Gastroesophageal sphincter (tissue), 3 donors: ENCODE measurements around the gene PTPN1.

Experiments
- EP300 ChIP-seq: sonication (generic); formaldehyde crosslinking; IDR thresholded peaks from one replicate; pipeline ENCODE4 v1.6.1; 2017; ENCODE audit warnings: antibody characterized with exemption, mild to moderate bottlenecking
- POLR2A ChIP-seq, 2 donors: fragments of 450-650 bp; IDR thresholded peaks; one replicate each; pipeline ENCODE4 v1.6.1; 2017; ENCODE audit warnings: antibody characterized with exemption in 2 of 2, mild to moderate bottlenecking in 2 of 2, moderate library complexity in 1 of 2
- TF ChIP-seq, protein P1 (sequence below), 4 experiments: fragments of 200-600 bp in 2 of 4; fragments of 450-650 bp in 2 of 4; sonication (generic) in 1 of 4; IDR thresholded peaks; one replicate each; pipeline ENCODE4 v1.5.1; 2017 to 2019; ENCODE audit warnings: antibody characterized with exemption in 4 of 4, mild to moderate bottlenecking in 2 of 4, moderate library complexity in 2 of 4

DNA sequence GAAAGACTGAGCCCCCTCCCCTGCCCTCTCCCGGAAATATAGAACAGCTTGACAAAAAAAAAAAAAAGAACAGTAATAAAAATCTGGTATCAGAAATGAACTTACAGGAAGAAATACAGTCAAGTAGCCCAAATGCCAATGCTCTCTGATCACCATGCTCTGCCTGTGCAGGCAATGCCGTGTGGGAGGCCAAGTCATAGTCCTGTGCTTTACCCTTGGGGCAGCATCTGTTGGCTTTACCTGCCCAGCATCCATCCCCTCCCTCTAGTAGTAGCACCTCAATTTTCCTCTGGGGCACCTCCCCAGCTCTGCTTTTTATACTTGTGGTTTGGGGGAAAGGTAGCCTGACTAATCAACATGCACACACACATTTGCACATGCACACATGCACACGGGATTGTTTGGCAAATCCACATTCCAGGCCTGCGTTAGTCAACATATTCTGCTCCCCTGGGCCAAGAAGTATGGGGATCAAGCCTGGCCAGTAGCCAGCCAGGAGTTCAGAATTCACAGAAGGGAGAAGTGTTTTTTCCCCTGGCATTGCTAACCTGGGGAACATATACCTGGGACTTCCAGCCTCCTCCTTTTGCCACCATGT is 111.0 kb downstream of the PTPN1 start:
- TF ChIP-seq, protein P1, sequence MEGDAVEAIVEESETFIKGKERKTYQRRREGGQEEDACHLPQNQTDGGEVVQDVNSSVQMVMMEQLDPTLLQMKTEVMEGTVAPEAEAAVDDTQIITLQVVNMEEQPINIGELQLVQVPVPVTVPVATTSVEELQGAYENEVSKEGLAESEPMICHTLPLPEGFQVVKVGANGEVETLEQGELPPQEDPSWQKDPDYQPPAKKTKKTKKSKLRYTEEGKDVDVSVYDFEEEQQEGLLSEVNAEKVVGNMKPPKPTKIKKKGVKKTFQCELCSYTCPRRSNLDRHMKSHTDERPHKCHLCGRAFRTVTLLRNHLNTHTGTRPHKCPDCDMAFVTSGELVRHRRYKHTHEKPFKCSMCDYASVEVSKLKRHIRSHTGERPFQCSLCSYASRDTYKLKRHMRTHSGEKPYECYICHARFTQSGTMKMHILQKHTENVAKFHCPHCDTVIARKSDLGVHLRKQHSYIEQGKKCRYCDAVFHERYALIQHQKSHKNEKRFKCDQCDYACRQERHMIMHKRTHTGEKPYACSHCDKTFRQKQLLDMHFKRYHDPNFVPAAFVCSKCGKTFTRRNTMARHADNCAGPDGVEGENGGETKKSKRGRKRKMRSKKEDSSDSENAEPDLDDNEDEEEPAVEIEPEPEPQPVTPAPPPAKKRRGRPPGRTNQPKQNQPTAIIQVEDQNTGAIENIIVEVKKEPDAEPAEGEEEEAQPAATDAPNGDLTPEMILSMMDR (IDR thresholded peaks at IDR 0.05), result no peak
- TF ChIP-seq EP300, result no peak
- no peak for TF ChIP-seq POLR2A (IDR thresholded peaks at IDR 0.05)
